ENCODE data around the gene MAD2L2.

The MAD2L2 gene

DNA sequence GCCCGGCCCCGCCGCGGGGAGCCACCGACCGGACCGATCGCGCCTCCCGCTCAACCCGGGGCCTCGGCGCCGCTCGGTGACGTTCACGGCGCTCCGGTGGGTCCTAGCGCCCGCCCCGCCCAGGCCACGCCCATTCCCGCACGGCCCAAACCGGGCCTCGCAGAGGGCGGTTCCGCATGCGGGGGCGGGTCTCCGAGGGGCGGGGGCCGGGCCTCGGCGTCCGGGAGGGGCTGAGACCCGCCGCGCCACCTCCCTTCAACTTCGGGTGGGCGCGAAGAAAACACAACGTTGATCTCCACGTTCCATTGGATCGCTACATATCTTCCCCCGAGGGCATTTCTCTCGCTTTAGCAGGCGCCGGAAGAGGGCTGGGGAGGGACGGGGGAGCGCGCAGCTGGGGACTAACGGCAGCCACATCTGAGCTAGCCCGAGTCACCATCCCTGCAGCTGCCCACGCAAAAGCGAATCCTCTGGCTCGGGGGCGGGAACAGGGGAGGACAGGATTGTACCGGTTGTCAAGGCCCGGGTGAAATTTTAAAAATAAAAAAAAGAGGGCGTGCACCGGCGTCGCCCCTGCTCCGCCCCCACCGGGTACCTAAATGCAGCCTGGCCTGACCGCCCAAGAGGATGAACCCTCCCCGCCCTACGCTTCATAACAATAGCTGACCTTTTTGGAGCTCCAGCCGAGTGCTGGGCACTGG lies at the start of gene MAD2L2:
TSS of gene MAD2L2 (minus strand) at position 78 of the 701 bp plus-strand sequence. CDS start 547 bp downstream, outside the sequence.
- FAIRE-seq (no peak), DNase-seq (ENCODE audit: insufficient read length, low spot score) (peak; percentile 70)
- TF ChIP-seq CTCF (IDR thresholded peaks at IDR 0.05; ENCODE audit: insufficient read depth, missing control alignments), result no peak

- no peak for TF ChIP-seq CTCF (IDR thresholded peaks at IDR 0.05; ENCODE audit: insufficient read depth, missing control alignments)
- no peak for FAIRE-seq
- no peak for DNase-seq (ENCODE audit: insufficient read length, low spot score)
These were observed 49.5 kb upstream of the MAD2L2 start for GRCh38 chr1:11730429-11730891.

- TF ChIP-seq CTCF (IDR thresholded peaks at IDR 0.05; ENCODE audit: insufficient read depth, missing control alignments), result no peak
- no peak for FAIRE-seq
- no peak for DNase-seq (ENCODE audit: insufficient read length, low spot score)
These were observed 48.8 kb upstream of the MAD2L2 start for GRCh38 chr1:11729498-11730428.

- TF ChIP-seq CTCF (IDR thresholded peaks at IDR 0.05; ENCODE audit: insufficient read depth, missing control alignments), result no peak
- FAIRE-seq, result no peak
- no peak for DNase-seq (ENCODE audit: insufficient read length, low spot score)
These were observed 48.2 kb upstream of the MAD2L2 start for GRCh38 chr1:11729155-11729497.

GRCh38 chr1:11728126-11728806 lies 47.3 kb upstream of the MAD2L2 start:
- no peak for FAIRE-seq
- no peak for DNase-seq (ENCODE audit: insufficient read length, low spot score)
- TF ChIP-seq CTCF (IDR thresholded peaks at IDR 0.05; ENCODE audit: insufficient read depth, missing control alignments), result no peak

DNA sequence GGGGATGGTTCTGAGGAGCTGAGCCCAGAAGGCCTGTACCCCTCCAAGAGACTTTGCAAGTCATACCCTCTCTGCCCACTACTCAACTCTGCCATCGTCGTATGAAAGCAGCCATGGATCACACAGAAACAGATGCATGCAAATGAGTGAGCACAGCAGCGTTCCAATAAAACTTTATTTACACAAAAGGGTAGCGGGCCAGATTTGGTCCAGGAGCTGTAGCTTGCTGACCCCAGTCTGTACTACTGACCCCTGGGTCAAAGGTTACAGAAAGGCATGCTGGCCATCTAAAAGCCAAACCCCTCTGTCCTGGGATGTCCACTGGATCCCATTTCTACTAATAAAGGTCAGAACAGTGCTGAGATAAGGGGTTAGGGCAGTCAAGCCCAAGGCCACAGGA lies 46.2 kb upstream of the MAD2L2 start:
- TF ChIP-seq CTCF (IDR thresholded peaks at IDR 0.05; ENCODE audit: insufficient read depth, missing control alignments), result no peak
- FAIRE-seq (no peak), DNase-seq (ENCODE audit: insufficient read length, low spot score) (no peak)

Measured in D721Med (cell line).